ENCODE results near the gene HEYL.

GRCh38 chr1:39596163-39596562 is 43.3 kb downstream of the HEYL start:
- TF ChIP-seq, protein P1, sequence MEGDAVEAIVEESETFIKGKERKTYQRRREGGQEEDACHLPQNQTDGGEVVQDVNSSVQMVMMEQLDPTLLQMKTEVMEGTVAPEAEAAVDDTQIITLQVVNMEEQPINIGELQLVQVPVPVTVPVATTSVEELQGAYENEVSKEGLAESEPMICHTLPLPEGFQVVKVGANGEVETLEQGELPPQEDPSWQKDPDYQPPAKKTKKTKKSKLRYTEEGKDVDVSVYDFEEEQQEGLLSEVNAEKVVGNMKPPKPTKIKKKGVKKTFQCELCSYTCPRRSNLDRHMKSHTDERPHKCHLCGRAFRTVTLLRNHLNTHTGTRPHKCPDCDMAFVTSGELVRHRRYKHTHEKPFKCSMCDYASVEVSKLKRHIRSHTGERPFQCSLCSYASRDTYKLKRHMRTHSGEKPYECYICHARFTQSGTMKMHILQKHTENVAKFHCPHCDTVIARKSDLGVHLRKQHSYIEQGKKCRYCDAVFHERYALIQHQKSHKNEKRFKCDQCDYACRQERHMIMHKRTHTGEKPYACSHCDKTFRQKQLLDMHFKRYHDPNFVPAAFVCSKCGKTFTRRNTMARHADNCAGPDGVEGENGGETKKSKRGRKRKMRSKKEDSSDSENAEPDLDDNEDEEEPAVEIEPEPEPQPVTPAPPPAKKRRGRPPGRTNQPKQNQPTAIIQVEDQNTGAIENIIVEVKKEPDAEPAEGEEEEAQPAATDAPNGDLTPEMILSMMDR (IDR thresholded peaks at IDR 0.05 in 4 of 5, conservative IDR thresholded peaks at IDR 0.05 in 1 of 5) = no peak
- no peak for TF ChIP-seq POLR2A (IDR thresholded peaks at IDR 0.05)
